Skeletal muscle satellite cell (primary cell): ENCODE measurements around the gene CCDC27.
"Not testable (repeated sequence)": the region's sequence is repeated elsewhere in the genome, so short reads cannot be mapped to it uniquely, and the experiment has no call there.

Experiments
- H3K27me3 ChIP-seq: 2 replicates; pipeline ENCODE4 v1.7.0; 2013; ENCODE audit warnings: low read length; ENCODE audit not compliant: control insufficient read depth, insufficient read depth
- H3K36me3 ChIP-seq: 2 replicates; pipeline ENCODE4 v1.7.0; 2013; ENCODE audit warnings: mild to moderate bottlenecking, control low read depth, low read length; ENCODE audit not compliant: insufficient read depth
- H3K4me1 ChIP-seq: 2 replicates; pipeline ENCODE4 v1.7.0; 2013; ENCODE audit warnings: low read length; ENCODE audit not compliant: control insufficient read depth, insufficient read depth
- H3K4me2 ChIP-seq: 2 replicates; pipeline ENCODE4 v1.7.0; 2013; ENCODE audit warnings: mild to moderate bottlenecking, low read length
- H3K4me3 ChIP-seq: 2 replicates; pipeline ENCODE4 v1.7.0; 2013; ENCODE audit warnings: low read length
- H3K9ac ChIP-seq: 2 replicates; pipeline ENCODE4 v1.7.0; 2013; ENCODE audit warnings: mild to moderate bottlenecking, low read depth, low read length, moderate library complexity
- H3K9me3 ChIP-seq: replicated peaks from 2 replicates; pipeline ENCODE4 v1.7.0; 2013; ENCODE audit warnings: mild to moderate bottlenecking, control low read depth, low read length

CCDC27 gene

GRCh38 chr1:3722846-3723245 lies 29.4 kb upstream of the CCDC27 start:
- Histone ChIP-seq H3K36me3 (no peaks in the 10 kb centered on the region), H3K9ac (no peak overlapping the region), H3K4me3 (no peak overlapping the region), H3K27me3 (peaks cover 9% of the 10 kb centered on the region), H3K9me3 (no peaks in the 10 kb centered on the region), H3K4me1 (no peaks in the 10 kb centered on the region), H3K4me2 (no peak overlapping the region)

- H3K4me3 ChIP-seq, H3K9ac ChIP-seq, H3K4me1 ChIP-seq, H3K4me2 ChIP-seq, H3K9me3 ChIP-seq, H3K27me3 ChIP-seq, H3K36me3 ChIP-seq: not testable (repeated sequence)
Observed at GRCh38 chr1:3724416-3725030, 27.7 kb upstream of the CCDC27 start.

- H3K4me3 ChIP-seq: no peak overlapping the region
- H3K4me1 ChIP-seq: no peaks in the 10 kb centered on the region
- no peak overlapping the region for H3K9ac ChIP-seq
- H3K36me3 ChIP-seq: no peaks in the 10 kb centered on the region
- H3K9me3 ChIP-seq: no peaks in the 10 kb centered on the region
- H3K27me3 ChIP-seq: peaks cover 17% of the 10 kb centered on the region
- no peak overlapping the region for H3K4me2 ChIP-seq
Observed at GRCh38 chr1:3725366-3725765, 26.9 kb upstream of the CCDC27 start.

- H3K4me2 ChIP-seq: no peak overlapping the region
- no peaks in the 10 kb centered on the region for H3K36me3 ChIP-seq
- H3K9me3 ChIP-seq: no peaks in the 10 kb centered on the region
- H3K4me1 ChIP-seq: no peaks in the 10 kb centered on the region
- peaks cover 33% of the 10 kb centered on the region for H3K27me3 ChIP-seq
- H3K4me3 ChIP-seq: no peak overlapping the region
- no peak overlapping the region for H3K9ac ChIP-seq
Observed at GRCh38 chr1:3727042-3727824, 25.0 kb upstream of the CCDC27 start.

- Histone ChIP-seq H3K4me1 (no peaks in the 10 kb centered on the region), H3K4me2 (no peak overlapping the region), H3K27me3 (peaks cover 35% of the 10 kb centered on the region), H3K36me3 (no peaks in the 10 kb centered on the region), H3K4me3 (no peak overlapping the region), H3K9ac (no peak overlapping the region), H3K9me3 (no peaks in the 10 kb centered on the region)
Observed at GRCh38 chr1:3727825-3728776, 24.1 kb upstream of the CCDC27 start.

GRCh38 chr1:3729594-3730542 lies 22.4 kb upstream of the CCDC27 start:
- H3K9ac ChIP-seq: no peak overlapping the region
- no peaks in the 10 kb centered on the region for H3K4me1 ChIP-seq
- peaks cover 35% of the 10 kb centered on the region for H3K27me3 ChIP-seq
- H3K4me3 ChIP-seq: no peak overlapping the region
- no peak overlapping the region for H3K4me2 ChIP-seq
- H3K9me3 ChIP-seq: no peaks in the 10 kb centered on the region
- peaks cover 3% of the 10 kb centered on the region for H3K36me3 ChIP-seq

- H3K4me2 ChIP-seq: no peak overlapping the region
- peaks cover 7% of the 10 kb centered on the region for H3K4me1 ChIP-seq
- H3K4me3 ChIP-seq: no peak overlapping the region
- H3K9ac ChIP-seq: no peak overlapping the region
- peaks cover 35% of the 10 kb centered on the region for H3K27me3 ChIP-seq
- H3K9me3 ChIP-seq: no peaks in the 10 kb centered on the region
- peaks cover 3% of the 10 kb centered on the region for H3K36me3 ChIP-seq
Observed at GRCh38 chr1:3730543-3731247, 21.6 kb upstream of the CCDC27 start.

GRCh38 chr1:3731583-3732433 lies 20.4 kb upstream of the CCDC27 start:
- Histone ChIP-seq H3K9me3 (no peaks in the 10 kb centered on the region), H3K4me1 (peaks cover 18% of the 10 kb centered on the region), H3K27me3 (peaks cover 35% of the 10 kb centered on the region), H3K4me3 (no peak overlapping the region), H3K9ac (no peak overlapping the region), H3K36me3 (peaks cover 7% of the 10 kb centered on the region), H3K4me2 (no peak overlapping the region)

- peaks cover 35% of the 10 kb centered on the region for H3K27me3 ChIP-seq
- H3K36me3 ChIP-seq: peaks cover 11% of the 10 kb centered on the region
- H3K4me2 ChIP-seq: no peak overlapping the region
- no peak overlapping the region for H3K9ac ChIP-seq
- H3K9me3 ChIP-seq: no peaks in the 10 kb centered on the region
- H3K4me3 ChIP-seq: no peak overlapping the region
- H3K4me1 ChIP-seq: peaks cover 18% of the 10 kb centered on the region
Observed at GRCh38 chr1:3732434-3733093, 19.7 kb upstream of the CCDC27 start.
